Measurements from ENCODE around the gene ERN1.

ERN1 gene

DNA sequence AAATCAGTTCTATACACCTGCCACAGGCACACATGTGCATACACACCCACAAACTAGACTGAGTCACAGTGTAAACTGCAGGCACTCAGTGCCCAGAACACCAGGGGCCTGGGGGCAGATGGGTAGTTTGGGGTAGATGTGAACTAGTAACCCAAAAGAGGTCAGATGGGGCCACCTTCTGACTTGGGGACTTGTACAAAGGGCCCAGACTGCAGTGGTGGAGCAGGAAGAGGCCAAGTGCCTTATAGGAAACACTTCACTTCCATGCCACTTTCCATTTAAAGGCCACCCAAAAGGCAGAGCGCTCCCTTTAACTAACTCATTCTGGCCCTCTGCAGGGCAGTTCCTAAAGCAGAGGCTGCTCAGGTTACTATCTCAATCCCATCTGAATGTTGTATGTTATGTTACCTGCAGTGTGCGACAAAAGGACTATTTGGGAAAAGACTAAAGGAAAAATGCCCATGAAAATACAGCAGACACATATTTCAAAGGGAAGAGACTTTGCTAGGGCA lies 27.8 kb upstream of the ERN1 start:
- DNase-seq, result no peak

DNA sequence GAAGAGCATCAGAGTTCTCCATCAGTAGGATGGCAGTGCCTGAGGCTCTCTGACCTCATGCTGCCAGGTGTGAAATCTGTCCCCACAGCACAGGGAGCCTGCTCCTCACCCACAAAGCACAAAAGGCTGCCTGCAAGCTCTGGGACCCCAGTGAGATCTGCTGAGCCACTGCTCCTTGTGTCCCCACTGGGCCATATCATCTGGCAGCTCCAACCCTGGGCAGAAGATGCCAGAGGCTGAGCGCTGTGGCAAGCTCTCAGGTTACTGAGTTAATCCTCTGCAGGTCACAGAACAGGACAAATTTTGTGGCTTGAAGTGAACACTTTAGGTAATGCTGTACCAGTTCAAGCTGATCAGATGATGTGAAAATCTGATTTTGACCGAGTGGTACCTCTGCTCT lies 26.7 kb upstream of the ERN1 start:
- no peak for DNase-seq

DNA sequence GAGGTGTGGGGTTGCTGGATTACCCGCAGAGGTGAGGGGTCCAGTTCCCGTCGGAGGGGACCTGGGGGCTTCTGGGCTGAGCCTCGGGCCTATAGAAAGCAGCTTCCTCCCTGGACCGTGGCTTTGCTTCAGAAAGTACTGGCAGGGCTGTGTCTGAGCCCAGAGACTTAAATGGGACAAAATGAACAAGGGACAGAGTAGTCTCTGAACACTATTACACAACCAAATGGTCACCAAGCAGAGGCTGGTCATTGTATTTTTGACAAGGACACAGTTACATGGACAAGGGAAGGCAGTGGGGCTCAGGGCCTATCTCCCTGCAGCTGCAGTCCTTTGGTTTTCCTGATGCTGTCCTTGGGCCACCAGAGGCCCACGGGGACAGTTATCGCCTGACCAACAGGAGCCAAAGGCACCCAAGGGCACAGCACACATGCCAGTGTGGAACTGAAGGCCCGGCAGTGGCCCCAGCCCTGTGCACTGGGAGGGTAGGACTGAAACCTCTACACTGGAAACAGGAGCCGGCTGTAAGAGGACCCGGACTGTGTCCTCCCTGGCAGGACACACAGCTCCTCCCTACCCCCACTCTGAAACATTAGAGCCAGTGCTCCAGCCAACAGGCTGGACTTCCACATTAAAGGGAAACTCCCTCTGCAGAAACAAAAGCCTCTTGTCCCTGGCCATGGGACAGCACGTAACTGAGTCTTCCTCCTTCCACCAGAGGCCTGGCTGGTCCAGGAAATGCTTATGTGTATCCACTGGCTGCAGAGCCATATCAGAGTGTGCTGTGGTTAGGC lies 26.0 kb upstream of the ERN1 start:
- DNase-seq, result no peak

DNA sequence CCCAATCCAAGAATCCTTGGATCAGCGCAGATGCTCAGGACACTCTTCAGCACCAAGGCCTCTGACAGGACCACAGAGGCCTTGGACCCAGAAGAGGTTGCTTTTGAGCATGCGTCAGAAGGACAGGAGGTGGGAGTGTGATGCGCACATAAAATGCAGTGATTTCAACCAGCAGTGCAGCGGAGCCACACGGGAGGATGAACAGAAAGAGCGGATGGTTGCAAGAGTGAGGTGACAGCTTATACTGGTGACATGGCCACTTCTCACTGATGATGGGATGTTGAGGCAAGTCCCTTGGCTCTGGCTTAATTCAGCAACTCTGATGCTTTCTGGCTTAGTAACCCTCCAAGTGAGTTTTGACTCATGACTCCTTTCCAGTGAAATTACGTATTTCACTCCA lies 25.2 kb upstream of the ERN1 start:
- no peak for DNase-seq

DNA sequence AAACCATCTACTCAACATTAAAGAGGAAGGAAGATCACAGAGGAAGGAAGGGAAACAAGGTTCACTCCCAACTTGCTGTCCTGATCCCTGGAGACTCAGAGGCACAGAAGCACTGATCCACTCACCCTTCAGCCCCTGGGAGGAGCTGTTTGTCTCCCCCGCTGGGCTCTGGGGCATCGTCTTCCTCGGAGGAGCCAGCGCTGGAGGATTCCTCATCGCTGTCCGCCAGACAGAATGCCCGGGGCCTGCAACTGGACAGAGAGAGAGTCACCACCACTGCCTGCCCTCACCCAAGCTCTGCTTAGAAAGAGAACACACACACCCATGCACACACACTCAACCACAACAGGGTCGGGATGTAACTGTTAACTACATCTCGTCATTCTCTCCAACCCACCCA lies 24.8 kb upstream of the ERN1 start:
- DNase-seq, result no peak

DNA sequence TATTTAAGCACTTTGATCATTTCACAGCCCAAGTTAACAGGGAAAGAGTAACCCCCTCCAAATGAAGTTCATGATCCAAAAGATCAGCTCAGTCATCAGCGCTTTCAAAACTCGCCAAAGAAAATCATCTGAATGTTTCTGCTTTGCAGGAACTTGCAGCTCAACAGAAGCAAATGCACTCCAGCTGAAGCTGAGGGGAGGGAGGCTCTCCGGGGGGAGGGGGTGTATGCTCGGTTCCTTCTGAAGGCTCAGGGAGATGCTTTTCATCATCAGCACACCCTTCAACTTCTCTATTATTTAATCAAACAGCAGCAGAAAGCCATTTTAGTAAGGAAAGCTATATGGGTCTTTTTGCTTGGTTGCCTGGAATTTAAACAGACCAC lies 24.4 kb upstream of the ERN1 start:
- DNase-seq, result no peak

DNA sequence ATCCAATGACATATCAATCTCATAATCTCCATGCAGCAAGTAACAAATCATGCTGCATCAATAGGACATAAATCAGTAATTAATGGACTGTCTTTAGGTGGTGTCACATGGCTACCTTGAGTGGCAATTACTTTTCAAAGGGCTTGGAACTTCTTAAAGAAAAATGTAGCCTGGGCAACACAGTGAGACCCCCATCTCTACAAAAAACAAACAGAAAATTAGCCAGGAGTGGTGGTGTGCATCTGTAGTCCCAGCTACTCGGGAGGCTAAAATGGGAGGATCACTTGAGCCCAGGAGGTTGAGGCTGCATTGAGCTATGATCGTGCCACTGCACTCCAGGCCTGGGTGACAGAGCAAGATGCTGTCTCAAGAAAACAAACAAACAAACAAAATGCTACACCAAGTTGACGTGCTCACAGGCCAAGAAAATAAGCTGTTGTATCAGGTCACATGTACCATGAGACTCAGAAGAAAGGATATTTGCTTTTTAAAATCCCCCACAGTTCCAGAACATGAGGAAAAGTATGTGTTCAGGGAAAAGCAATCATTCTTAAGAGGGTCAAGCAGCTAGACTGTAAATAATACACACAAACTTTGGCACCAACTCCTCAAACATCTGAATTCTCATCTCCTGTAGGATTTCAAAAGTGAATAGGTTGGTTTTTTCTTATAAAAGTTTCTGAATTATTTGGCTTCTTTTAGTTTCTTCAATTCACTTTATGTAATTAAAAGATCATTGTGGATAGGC lies 23.8 kb upstream of the ERN1 start:
- DNase-seq, result no peak

DNA sequence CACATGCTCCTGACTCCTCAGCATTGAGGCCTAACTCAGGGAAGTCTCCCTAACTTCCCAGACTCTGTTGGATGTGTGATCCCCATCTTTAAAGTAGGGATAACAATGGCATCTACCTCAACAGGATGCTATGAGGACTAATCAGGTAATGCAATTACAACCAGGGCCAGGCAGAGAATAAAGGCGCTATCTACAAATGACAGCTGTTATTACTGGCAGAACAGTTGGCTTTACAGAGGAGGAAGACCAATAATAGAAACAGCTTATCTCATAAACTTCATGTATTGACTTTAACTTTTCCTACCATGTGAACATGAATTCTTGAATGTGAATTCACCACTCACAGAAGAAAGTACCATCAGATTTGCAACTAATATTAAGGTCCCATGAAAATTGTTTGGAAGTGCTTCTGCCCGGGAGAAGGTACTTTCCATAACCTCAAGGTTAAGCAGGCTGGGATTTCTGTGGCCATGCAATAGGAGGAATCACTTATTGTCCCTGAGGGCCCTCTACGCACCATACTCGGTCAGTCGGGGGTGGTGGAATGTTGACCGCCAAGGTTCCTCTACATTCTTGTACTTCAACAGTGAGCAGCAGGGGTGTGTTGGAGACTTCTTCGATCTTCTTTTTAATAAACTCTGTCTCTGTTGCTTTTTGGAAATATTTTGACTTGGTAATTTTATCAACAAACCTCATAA lies 22.6 kb upstream of the ERN1 start:
- DNase-seq, result no peak

DNA sequence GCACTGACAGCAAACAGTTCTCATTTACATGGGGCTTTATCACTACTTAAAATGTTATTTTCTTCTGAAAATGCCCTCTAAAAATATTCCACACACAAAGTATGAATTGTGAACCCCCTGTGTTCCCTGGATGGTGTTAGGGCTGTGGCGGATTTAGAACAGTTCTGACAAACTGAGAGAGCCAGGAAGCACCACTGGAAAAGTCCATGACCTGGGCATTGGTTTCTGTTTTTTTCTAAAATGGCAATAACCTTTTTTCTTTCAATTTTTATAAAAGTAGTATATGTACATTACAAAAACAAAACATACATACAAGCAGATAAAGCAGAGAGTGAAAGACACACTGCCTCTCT lies 21.0 kb upstream of the ERN1 start:
- DNase-seq, result no peak

DNA sequence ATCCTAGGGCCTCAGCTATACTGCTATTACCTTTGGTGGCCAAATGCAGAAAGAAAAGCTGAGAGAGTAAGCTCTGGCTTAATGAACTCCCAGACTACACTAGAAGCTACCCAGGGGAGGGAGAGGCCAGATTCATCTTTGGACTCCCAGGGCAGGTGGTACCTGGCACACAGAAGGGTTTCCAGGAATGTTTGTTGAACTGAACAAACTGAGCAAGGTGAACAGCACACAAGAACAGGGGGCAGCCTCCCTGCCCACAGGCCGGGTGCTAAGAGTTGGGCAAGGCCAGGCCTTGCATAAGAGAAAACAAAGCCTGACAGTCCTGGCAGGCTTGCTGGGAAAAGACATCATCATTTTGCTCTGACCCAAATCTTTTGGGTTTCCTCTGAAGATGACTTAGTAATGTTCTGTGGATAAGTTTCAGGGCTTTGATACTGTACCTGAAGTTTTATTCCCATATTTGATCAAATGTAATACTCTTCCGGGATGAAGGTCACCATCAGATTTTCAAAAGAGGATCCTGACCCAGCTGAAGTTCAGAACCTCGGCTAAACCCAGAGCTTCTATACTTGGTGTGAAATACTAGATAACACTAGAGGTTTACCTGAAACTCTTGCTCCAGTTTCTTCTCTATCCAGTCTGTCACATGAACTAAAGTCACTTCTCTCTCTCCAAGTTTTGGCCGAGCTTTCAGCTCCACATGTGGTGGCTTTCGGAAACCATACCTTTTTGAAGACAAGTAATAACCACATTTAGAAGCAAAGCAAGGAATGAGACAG lies 20.5 kb upstream of the ERN1 start:
- no peak for DNase-seq

DNA sequence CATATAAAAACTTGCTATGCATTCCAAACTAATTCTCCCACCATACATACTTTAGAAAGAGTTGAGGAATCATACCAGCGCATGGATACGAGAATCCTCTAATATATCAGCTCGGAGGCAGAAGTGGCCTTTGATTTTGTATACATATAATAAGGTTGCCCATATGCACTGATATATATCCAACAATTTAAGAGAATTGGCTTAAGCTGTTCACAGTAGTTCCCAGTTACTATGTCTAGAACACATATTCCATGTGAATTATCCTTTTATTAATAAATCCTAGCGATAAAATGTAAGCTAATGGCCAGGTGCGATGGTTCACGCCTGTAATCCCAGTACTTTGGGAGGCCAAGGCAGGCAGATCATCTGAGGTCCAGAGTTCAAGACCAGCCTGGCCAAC lies 19.3 kb upstream of the ERN1 start:
- no peak for DNase-seq

DNA sequence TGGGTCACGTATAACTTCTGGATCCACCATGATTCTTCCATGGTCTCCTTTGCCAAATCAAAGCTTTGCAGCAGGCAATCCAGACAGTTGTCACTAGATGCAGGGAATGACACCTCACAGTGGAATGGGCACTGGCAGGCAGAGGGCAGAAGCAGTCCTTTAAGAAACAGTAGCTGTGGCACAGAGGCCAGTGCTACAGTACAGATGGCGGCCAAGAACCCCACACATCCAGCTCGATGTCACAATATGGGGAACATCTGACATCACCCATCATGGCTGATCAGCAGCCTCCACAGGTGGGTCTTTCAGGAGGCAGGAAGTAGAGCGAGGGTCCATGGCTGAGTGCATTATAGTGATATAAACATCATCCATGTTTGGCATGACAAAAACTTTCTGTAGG lies 18.8 kb upstream of the ERN1 start:
- DNase-seq, result no peak

DNA sequence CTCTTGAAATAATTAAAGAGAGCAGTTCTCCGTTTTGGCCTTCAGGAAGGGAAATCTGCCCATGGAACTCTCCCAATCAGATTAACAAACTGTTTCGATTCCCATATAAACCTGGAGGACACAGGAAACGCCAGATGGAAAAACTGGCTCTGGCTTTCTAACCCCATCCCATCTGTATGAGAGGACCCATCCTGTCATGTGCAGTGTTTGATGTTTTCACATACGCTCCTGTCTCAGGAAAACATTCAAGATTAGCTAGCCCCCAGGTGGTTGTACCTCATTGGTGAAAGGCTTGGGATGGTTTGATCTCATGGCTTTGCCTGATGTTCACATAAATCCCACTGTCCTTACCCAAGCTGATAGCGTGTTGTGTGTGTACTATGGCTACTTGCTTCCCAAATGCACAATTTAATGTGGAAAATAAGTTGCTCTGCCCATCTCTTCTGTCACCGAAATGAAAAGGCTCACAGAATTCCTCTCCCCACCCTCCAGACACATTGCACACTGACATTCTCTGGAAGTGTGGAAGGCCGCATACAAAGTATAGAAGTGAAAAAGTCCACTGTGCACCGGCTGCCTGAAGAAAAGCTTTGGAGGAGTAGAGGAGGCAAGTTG lies 18.2 kb upstream of the ERN1 start:
- no peak for DNase-seq

DNA sequence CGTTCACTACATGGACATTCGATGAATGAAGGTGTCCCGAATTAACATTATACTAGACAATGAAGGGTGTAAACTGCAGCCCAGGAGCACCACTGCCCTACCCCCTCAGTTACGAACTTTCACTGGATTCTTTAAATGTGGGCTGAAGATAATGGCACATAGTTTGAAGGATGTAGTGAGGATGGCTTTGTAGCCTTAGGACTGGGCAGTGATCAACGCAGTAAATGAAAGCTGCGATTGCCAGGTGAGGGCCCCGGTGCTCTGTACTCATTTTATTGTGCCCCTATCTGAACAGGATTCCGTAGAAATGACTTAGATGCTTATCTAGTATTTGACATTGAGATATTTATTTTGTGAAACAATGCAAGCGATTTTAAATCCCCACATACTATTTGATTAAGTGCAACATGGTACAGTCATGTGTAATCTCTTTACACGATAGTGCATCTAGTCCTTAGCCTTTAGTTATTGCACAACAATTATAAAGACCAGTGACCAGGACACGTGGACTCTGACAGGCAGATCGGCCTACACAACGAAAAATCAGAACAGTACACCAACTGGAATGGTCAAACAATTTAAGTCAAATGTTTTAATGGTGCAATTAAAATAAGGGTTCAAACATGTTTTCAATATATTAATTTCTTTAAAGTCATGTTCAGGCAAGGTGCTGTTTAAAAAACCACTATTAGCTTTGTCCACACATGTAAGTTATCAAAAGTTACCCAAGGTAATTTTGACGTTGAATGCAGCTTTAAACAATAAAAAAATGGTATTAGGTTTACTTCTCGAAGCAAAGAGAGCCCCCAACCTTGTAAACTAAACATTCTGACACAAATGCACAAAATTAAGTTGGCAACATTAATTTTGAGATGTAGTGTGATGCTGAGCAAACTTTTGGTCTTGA lies 17.4 kb upstream of the ERN1 start:
- peak; percentile 15 for DNase-seq

DNA sequence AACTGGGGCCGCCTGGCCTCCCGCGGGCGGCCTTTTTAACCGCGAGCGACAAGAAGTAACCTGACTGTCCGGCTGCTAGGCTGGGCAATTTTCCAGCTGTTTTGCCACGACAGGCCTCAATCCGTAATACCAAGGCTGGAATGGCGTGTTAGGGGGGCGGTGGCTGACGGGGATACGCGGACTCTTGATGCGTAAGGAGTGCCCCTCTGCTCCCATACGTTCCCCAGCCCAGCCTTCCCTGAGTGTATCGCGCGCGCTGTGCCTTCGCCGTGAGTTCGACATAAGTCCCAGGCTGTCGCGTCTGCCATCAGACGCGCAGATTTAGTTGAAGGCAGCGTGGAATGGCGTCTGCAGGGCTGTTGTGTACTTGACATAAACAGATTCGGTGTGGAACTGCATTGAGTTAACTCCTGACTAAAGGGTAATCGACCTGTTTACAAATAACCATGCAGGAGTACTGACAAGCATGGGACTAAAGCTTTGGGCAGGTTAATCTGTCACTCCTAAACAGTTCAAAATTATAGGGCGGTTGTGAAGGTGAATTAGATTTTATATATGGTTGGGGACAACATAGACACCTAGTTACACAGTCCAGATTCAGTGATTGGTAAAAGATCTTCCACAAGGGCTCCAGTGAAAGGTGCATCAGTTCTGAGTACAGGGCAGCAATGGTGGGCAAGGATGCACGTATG lies 16.6 kb upstream of the ERN1 start:
- peak; percentile 58 for DNase-seq

DNA sequence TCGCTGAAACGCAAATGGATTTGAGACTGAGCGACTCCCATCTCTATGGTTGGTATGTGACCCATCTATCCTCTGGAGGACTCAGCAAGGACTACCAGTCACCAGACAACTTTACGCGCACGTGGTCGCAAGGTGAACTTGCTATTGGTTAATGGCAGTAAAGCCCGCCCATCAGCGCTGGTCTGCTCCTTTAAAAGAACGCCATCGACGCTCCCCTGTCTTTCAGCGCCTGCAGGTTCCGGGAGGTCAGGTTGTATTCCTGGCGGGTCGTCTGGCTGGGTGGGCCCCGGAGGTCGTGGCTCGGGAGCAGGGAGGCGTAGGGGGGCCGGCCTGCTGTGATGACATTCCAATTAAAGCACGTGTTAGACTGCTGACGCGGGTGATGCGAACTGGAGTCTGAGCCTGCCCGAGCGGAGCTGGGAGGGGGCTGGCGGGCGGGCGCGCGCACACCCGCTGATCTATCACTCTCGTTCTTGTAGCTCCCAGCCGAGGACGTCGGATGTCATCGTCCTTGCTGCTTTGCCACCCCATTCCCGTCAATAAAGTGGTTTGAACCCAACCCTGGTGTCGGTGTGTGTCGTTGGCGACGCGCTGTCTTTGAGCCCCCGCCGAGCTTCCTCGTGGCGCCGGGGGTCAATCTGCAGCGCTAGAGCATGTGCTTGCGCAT lies 15.9 kb upstream of the ERN1 start:
- DNase-seq, result peak; percentile 92

DNA sequence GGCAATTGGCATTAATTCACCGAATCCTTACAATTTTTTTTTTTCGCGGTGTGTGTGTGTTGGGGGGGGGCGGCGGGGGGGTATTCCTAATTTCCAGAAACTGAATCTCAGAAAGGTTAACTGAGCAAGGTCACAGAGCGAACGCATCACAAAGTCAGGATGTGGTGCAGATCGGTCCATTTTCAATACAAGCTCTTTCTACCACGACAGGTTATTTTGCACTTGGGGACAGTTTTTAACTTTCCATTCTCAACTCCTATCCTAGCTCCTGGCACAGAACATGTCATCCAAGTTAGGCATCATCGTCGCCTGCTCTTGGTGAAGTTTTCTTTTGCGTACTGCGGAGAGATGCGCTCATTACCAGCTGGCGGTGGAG lies 15.4 kb upstream of the ERN1 start:
- no peak for DNase-seq

DNA sequence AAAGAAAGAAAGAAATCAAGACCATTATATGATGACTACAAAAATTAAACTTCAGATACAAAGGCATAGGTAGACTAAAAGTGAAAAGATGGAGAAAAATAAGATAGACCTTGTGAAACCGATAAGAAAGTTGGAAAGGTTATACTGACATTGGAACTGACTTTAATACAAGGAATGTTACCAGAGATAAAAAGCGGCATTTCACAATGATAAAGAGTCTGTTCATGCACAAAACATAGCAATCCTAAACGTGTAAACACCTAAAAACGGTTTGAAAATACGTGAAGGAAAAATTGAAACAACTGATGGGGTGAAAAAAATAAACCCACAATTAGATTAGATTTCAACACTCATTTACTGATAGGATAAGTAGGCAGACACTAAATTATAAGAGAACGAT lies 9.6 kb upstream of the ERN1 start:
- DNase-seq, result no peak

DNA sequence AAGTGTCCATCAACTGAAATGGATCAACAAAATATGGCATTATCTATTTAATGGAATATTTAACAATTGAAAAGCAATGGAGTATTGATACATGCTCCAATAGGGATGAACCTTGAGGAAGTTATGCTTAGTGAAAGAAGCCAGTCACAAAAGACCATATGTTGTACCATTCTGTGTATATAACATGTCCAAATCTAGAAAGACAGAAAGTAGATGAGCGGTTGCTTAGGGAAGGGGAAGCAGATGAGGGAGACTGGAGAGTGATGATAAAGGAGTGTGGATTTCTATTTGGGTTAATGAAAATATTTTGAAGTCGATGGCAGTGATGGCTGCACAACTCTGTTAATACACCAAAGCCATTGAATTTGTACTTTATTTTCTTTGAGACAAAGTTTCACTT lies 8.5 kb upstream of the ERN1 start:
- DNase-seq, result no peak

DNA sequence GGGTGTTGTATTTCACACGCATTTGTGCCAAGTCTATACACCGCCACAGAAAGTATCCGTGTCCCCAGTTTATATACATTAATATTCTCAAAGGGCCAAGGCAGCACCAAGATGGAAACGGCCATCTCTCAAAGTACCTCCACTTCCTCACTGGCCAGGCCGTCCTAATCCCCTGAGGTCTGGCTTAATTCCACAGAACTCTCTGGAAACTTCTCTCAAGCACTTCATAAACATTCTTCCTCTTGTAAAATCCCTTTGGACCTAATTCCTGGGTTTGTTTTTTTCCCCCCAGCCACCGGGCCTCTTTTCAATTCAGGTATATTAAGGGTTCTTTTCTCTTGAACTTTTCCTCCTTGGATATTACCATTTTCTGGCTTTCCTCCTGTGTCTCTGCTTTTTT lies 5.1 kb upstream of the ERN1 start:
- no peak for DNase-seq

Data from stimulated activated CD4-positive, alpha-beta T cell treated with anti-CD3 and anti-CD28 coated beads, Interleukin-4, amount 100 ng/mL, for 1 hour (primary cell).